ENCODE data around the gene SPAG6.

Gene SPAG6

GRCh38 chr10:22436893-22437619 lies 91.8 kb downstream of the SPAG6 start:
- peak; percentile 63 for DNase-seq

- DNase-seq = no peak
Measured at GRCh38 chr10:22437620-22438588, 92.6 kb downstream of the SPAG6 start.

- DNase-seq = no peak
Measured at GRCh38 chr10:22438711-22439110, 93.4 kb downstream of the SPAG6 start.

- DNase-seq = no peak
Measured at GRCh38 chr10:22442063-22442462, 96.8 kb downstream of the SPAG6 start.

GRCh38 chr10:22442468-22442867 lies 97.2 kb downstream of the SPAG6 start:
- DNase-seq = no peak

- DNase-seq = no peak
Measured at GRCh38 chr10:22443175-22443901, 98.0 kb downstream of the SPAG6 start.

GRCh38 chr10:22444219-22444788 lies 99.0 kb downstream of the SPAG6 start:
- DNase-seq = no peak

- DNase-seq = no peak
Measured at GRCh38 chr10:22445495-22445894, 100.2 kb downstream of the SPAG6 start.

GRCh38 chr10:22447068-22447467 lies 101.8 kb downstream of the SPAG6 start:
- DNase-seq = no peak

GRCh38 chr10:22451346-22451745 lies 106.0 kb downstream of the SPAG6 start:
- DNase-seq = no peak

- DNase-seq = no peak
Measured at GRCh38 chr10:22453320-22453719, 108.0 kb downstream of the SPAG6 start.

- DNase-seq = peak; percentile 16
Measured at GRCh38 chr10:22453948-22454591, 108.8 kb downstream of the SPAG6 start.

GRCh38 chr10:22454634-22455033 lies 109.3 kb downstream of the SPAG6 start:
- no peak for DNase-seq

- no peak for DNase-seq
Measured at GRCh38 chr10:22455068-22455857, 110.0 kb downstream of the SPAG6 start.

GRCh38 chr10:22456486-22456885 lies 111.2 kb downstream of the SPAG6 start:
- DNase-seq = no peak

- DNase-seq = no peak
Measured at GRCh38 chr10:22458272-22459038, 113.2 kb downstream of the SPAG6 start.

- DNase-seq = no peak
Measured at GRCh38 chr10:22459496-22459895, 114.2 kb downstream of the SPAG6 start.

- no peak for DNase-seq
Measured at GRCh38 chr10:22460101-22460500, 114.8 kb downstream of the SPAG6 start.

- DNase-seq = no peak
Measured at GRCh38 chr10:22460531-22461403, 115.5 kb downstream of the SPAG6 start.

- DNase-seq = no peak
Measured at GRCh38 chr10:22461891-22462290, 116.6 kb downstream of the SPAG6 start.

Data from NCI-H774 (cell line).